Type B pancreatic cell (in vitro differentiated cells): ENCODE measurements around the gene SLC27A6. TPM values are rescaled to one million over a fixed set of nuclear protein-coding genes. Genes with fewer than 3 reads are reported as not detected.

Experiments used
- DNase-seq: peaks from one replicate; pipeline ENCODE4 v3.0.0; 2021; ENCODE audit warnings: mixed read lengths; ENCODE audit not compliant: unreplicated experiment; ENCODE audit errors: extremely low spot score
- H3K27ac Mint-ChIP-seq: 2 replicates; pipeline ENCODE4 v1.8.0; 2021; ENCODE audit warnings: mild to moderate bottlenecking, mixed read lengths
- H3K27me3 Mint-ChIP-seq: 2 replicates; pipeline ENCODE4 v1.8.0; 2021; ENCODE audit warnings: mixed read lengths
- H3K36me3 Mint-ChIP-seq: 2 replicates; pipeline ENCODE4 v1.8.0; 2021; ENCODE audit warnings: mixed read lengths
- H3K4me1 Mint-ChIP-seq: one replicate; pipeline ENCODE4 v1.8.0; 2021; ENCODE audit warnings: mixed read lengths; ENCODE audit not compliant: unreplicated experiment
- H3K4me3 Mint-ChIP-seq: 2 replicates; pipeline ENCODE4 v1.8.0; 2021; ENCODE audit warnings: mild to moderate bottlenecking, mixed read lengths
- H3K9me3 Mint-ChIP-seq: 2 replicates; pipeline ENCODE4 v1.8.0; 2021; ENCODE audit warnings: mixed read lengths
- total RNA-seq: library from RNA; stranded (reverse); gene quantifications from 2 replicates; pipeline ENCODE4 v1.2.1, GENCODE V29; 2021; ENCODE audit warnings: low replicate concordance
- TF ChIP-seq, protein P1 (sequence below): fragments of 200-600 bp; sonication (generic); conservative IDR thresholded peaks from 2 replicates; pipeline ENCODE4 v1.5.0; 2021; ENCODE audit warnings: antibody characterized with exemption, mild to moderate bottlenecking

Gene SLC27A6
- total RNA-seq, 1 donor from 2014 or later: 3.4 TPM

DNA sequence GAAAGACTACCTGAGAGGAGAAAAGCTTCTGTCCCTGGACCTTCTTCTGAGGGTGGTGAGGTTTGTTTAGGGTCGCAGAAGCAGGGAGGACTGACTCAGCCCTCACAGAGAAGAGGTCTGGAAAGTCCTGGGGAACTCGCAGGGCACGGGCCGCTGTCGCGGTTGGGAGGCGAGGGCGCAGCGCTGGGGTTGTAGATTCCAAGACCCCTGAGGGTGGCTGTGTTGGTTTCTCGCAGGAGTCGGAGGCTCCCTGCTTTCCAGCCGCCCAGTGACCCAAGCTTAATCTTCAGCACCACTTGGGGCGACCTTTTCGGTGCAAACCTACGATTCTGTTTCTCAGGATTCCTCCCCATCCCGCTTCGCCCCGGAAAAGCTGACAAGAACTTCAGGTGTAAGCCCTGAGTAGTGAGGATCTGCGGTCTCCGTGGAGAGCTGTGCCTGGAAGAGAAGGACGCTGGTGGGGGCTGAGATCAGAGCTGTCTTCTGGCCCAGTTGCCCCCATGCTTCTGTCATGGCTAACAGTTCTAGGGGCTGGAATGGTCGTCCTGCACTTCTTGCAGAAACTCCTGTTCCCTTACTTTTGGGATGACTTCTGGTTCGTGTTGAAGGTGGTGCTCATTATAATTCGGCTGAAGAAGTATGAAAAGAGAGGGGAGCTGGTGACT is 482 bp downstream of the SLC27A6 start:
- Mint-ChIP-seq H3K27me3 (peaks cover 27% of the 10 kb centered on the region), H3K4me3 (peak overlapping the region; percentile 84)
- no peak for DNase-seq

DNA sequence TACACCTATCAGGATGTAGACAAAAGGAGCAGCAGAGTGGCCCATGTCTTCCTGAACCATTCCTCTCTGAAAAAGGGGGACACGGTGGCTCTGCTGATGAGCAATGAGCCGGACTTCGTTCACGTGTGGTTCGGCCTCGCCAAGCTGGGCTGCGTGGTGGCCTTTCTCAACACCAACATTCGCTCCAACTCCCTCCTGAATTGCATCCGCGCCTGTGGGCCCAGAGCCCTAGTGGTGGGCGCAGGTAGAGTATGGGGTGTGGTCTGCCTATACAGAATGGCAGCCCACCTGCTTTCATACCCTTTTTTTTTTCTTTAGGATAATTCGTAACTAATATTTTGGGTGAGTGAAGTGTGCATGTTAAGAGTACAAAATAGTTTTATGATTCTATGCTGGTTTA is 1.1 kb downstream of the SLC27A6 start:
- Mint-ChIP-seq H3K4me1 (peaks cover 5% of the 10 kb centered on the region), H3K27me3 (peaks cover 27% of the 10 kb centered on the region), H3K9me3 (peaks cover 6% of the 10 kb centered on the region), H3K27ac (no peak overlapping the region), H3K36me3 (no peaks in the 10 kb centered on the region), H3K4me3 (peak overlapping the region; percentile 84)
- TF ChIP-seq, protein P1, sequence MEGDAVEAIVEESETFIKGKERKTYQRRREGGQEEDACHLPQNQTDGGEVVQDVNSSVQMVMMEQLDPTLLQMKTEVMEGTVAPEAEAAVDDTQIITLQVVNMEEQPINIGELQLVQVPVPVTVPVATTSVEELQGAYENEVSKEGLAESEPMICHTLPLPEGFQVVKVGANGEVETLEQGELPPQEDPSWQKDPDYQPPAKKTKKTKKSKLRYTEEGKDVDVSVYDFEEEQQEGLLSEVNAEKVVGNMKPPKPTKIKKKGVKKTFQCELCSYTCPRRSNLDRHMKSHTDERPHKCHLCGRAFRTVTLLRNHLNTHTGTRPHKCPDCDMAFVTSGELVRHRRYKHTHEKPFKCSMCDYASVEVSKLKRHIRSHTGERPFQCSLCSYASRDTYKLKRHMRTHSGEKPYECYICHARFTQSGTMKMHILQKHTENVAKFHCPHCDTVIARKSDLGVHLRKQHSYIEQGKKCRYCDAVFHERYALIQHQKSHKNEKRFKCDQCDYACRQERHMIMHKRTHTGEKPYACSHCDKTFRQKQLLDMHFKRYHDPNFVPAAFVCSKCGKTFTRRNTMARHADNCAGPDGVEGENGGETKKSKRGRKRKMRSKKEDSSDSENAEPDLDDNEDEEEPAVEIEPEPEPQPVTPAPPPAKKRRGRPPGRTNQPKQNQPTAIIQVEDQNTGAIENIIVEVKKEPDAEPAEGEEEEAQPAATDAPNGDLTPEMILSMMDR: peak; percentile 42
- DNase-seq: no peak

More for the DNA sequence above, 482 bp downstream of the SLC27A6 start:
- TF ChIP-seq, protein P1: no peak
- H3K27ac Mint-ChIP-seq: no peak overlapping the region
- H3K4me1 Mint-ChIP-seq: peaks cover 5% of the 10 kb centered on the region
- peaks cover 6% of the 10 kb centered on the region for H3K9me3 Mint-ChIP-seq
- no peaks in the 10 kb centered on the region for H3K36me3 Mint-ChIP-seq

DNA sequence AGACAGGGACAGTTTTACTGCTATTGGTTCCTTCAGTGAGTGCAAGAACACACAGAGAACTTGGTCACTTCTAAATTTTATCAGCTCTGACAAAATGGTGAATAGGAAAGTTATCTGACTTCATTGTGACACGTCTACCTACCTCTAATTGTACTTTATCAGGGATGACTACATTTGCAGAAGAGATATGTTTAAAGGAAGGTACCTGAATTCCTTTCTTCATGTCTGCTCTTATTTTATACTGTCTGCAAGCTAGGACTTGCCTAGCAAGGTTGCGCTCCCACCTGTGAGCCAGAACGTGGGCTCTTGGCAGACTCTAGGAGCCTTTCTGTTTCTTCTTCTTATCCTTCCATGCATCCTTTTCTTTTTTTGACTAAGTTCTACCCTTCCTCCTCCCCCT is 1.6 kb downstream of the SLC27A6 start:
- peak overlapping the region; percentile 84 for H3K4me3 Mint-ChIP-seq
- TF ChIP-seq, protein P1: no peak
- no peak overlapping the region for H3K27ac Mint-ChIP-seq
- H3K4me1 Mint-ChIP-seq: peaks cover 5% of the 10 kb centered on the region
- no peak for DNase-seq
- H3K36me3 Mint-ChIP-seq: no peaks in the 10 kb centered on the region
- peaks cover 6% of the 10 kb centered on the region for H3K9me3 Mint-ChIP-seq
- peaks cover 27% of the 10 kb centered on the region for H3K27me3 Mint-ChIP-seq

DNA sequence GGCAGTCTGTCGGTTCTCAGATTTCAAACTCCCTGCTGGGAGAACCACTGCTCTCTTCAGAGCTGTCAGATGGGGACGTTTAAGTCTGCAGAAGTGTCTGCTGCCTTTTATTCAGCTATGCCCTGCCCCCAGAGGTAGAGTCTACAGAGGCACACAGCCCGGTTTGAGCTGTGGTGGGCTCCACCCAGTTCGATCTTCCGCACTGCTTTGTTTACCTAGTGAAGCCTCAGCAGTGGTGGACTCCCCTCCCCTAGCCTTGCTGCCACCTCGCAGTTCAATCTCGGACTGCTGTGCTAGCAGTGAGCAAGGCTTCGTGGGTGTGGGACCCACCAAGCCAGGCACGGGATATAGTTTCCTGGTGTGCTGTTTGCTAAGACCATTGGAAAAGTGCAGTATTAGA is 8.0 kb downstream of the SLC27A6 start:
- no peaks in the 10 kb centered on the region for H3K36me3 Mint-ChIP-seq
- no peak overlapping the region for H3K4me3 Mint-ChIP-seq
- no peak overlapping the region for H3K27ac Mint-ChIP-seq
- DNase-seq: no peak
- H3K9me3 Mint-ChIP-seq: peaks cover 11% of the 10 kb centered on the region
- H3K4me1 Mint-ChIP-seq: no peaks in the 10 kb centered on the region
- no peaks in the 10 kb centered on the region for H3K27me3 Mint-ChIP-seq
- TF ChIP-seq, protein P1: no peak

DNA sequence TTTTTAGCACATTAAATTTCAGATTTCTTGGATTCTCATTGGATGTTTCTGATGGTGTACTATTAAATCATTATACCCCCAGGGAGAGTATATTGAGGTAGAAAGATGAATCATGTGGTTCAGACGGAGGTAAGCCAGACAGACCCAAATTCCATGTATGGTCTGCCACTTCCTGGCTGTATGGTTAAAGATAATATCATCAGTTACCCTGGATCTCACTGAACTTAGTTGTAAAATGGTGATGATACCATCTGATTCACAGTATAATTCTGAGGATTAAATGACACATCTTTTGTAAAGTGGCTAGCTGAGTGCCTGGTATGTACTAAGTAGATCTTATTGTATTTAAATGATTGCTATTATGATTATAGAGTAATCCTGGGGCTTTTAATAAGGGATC is 9.3 kb downstream of the SLC27A6 start:
- no peaks in the 10 kb centered on the region for H3K27me3 Mint-ChIP-seq
- no peak for DNase-seq
- TF ChIP-seq, protein P1: no peak
- peaks cover 5% of the 10 kb centered on the region for H3K9me3 Mint-ChIP-seq
- H3K27ac Mint-ChIP-seq: no peak overlapping the region
- no peak overlapping the region for H3K4me3 Mint-ChIP-seq
- H3K4me1 Mint-ChIP-seq: no peaks in the 10 kb centered on the region
- H3K36me3 Mint-ChIP-seq: no peaks in the 10 kb centered on the region
